HTR-8/SVneo (cell line): ENCODE results near the gene ARHGAP32.

Experiments used
- DNase-seq: peaks from one replicate; pipeline ENCODE4 v3.0.0; 2011; ENCODE audit warnings: low spot score, mixed read lengths; ENCODE audit not compliant: insufficient read length
- FAIRE-seq: peaks from 2 replicates; lab custom pipeline; 2011; peaks lifted over from hg19 to GRCh38; lab: Jason Lieb, UNC

ARHGAP32 gene

DNA sequence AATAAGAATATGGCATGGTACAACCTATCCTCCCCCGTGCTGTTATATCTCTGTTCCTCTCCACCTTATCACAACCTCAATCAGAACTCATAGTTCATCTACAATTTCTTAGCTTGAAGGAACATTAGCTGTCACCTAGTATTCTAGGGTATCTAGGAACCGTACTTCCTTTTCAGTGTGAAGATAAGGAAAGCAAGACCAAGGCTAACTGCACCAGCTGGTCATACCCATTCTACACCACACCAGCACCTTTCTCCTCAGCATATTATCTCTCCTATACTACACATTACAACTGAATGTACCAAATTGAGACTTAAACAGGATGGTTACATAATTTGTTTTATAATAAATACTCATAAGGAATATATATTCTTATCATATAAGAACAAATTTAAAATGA is 73.1 kb downstream of the ARHGAP32 start:
- FAIRE-seq (no peak), DNase-seq (no peak)

DNA sequence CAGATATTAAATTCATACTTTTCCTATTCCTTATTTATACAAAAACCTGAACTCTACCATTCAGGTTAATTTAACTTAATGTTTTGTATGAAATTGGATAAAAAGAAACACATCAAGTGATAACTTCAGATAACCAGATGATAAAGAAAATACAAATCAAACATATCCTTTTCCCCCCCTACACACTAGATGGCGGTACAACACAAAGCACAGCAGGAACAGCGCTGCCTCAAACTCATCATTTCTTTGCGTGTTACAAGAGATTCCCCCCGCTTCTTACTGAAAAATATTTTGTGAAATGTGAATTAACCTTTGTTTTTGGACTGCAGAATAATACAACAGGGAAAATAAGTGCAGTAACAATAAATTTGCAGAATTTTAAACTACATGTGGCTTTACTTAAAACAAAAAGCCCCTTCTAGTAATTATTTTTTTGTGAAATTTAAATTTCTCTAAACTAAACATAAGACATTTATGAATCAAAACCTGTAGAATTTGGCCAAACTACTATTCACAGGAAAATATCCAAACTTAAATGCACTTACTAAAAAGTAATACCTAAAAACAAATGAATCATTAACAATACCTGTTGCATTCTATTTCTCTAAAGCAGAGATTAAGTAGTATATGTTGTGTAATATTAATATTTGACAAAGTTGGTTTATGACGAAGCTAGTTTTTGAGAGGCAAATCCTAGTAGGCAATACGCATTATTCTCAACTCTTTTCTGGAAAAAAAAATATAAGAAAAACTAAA is 74.4 kb downstream of the ARHGAP32 start:
- DNase-seq (peak; percentile 2), FAIRE-seq (no peak)

GRCh38 chr11:129115652-129116586 is 76.2 kb downstream of the ARHGAP32 start:
- FAIRE-seq (no peak), DNase-seq (no peak)

DNA sequence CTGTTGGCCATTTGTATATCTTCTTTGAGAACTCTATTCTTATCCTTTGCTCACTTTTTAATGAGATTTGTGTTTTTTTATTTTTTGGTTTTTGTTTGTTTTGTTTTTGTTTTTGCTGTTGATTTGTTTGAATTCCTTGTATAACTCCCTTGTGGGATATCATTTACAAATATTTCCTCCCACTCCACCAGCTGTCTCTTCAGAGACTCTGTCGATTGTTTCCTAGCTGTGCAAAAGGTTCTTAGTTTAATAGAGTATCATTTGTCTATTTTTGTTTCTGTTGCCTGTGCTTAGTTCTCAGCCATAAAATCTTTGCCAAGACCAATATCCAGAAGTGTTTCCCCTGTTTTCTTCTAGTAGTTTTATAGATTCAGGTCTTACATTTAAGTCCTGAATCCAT is 82.4 kb downstream of the ARHGAP32 start:
- no peak for FAIRE-seq
- DNase-seq = no peak

DNA sequence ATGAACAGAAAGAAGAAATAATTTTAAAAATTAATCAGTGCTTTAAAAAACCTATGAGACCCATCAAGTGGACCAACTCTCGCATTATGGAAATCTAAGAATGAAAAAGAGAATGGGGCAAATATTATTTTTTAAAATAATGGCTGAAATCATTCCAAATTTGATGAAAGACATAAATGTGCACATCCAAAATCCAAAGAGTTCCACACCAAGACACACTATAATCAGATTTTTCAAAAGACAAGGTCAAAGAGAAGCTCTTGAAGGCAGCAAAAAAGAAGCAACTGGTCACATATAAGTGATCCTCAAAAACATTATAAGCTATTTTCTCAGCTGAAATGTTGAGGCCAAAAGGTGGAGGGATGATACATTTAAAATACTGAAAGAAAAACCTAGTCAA is 85.3 kb downstream of the ARHGAP32 start:
- no peak for FAIRE-seq
- DNase-seq = no peak

DNA sequence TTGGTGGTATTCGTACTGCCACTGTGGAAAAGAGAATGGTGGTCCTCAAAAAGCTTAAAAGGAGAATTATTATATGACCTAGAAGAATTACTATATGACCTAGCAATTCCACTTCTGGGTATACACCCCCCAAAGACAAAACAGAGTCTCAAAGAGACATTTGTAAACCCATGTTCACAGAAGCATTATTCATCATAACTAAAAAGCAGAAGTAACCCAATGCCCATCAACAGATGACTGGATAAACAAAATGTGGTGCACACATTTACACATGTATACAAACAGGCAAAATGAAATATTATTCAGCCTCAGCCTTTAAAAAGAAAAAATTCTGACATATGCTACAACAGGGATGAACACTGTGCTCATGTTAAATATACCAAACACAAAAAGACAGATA is 89.4 kb downstream of the ARHGAP32 start:
- no peak for DNase-seq
- FAIRE-seq = no peak

DNA sequence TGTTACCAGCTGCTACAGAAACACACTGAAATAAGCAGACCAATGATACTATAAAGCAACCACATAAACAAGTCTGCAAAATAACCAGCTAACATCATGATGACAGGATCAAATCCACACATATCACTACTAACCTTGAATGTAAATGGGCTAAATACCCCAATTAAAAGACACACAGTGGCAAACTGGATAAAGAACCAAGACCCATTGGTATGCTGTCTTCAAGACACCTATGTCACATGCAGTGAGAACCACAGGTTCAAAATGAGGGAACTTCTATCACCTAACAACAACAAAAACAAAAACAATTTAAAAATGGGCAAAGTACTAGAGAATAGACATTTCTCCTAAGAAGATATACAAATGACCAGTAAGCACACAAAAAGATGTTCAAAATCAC is 89.9 kb downstream of the ARHGAP32 start:
- no peak for DNase-seq
- FAIRE-seq = no peak

DNA sequence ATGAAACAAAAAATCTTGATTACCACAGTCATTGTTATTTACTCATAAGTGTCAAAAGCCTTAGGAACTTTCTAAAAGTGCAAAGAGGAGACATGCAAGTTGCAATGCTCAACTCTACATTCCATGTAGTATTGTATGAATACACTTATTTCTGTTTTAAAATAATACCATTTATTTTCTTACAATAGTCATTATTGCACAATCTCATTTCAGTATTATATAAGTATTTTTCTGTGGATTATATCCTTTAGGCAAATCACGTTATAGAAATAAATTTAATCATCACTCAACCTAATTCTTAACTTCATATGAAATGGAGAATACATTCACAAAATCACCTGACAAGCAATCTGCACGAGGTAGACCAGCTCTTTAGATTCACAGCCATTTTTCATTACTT is 98.8 kb downstream of the ARHGAP32 start:
- DNase-seq (no peak), FAIRE-seq (no peak)

DNA sequence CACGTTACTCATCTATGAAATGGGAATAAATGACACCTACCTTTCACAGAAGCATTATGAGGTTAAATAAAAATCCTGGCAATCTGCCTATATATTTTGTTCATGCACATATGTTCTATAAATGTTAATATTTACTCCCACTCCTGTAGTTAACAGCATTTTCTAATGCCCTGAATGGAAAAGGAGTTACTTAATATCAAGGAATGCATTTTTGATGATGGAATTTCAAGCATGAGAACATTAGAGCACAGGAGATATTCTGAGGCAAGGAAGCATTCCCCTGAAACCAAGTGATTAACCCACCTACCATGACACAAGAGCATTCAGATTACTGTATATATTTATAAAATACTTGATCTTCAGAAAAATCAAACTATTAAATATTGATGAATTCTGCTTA is 102.1 kb downstream of the ARHGAP32 start:
- no peak for FAIRE-seq
- no peak for DNase-seq

GRCh38 chr11:129089279-129089678 is 102.8 kb downstream of the ARHGAP32 start:
- no peak for FAIRE-seq
- no peak for DNase-seq

GRCh38 chr11:129086976-129087375 is 105.1 kb downstream of the ARHGAP32 start:
- FAIRE-seq (no peak), DNase-seq (no peak)

DNA sequence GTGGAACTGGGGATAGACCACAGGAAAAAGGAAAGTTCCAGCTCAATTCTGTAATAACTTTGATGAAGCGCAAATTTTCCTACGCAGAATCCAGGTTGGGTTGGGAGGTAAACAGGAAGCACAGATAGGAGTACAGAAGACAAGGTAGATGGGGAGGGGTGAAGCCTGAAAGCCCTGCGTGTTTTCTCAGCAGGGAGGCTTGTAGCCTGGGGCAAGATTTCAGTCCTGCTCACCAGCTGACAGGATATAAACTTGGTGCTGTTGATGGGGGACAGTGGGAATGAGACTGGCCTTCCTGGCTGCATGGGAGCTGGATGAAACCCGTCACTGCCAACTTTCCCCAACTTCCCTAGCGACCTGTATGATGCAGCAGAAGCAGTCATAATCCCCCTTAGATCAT is 114.9 kb downstream of the ARHGAP32 start:
- FAIRE-seq (no peak), DNase-seq (no peak)

DNA sequence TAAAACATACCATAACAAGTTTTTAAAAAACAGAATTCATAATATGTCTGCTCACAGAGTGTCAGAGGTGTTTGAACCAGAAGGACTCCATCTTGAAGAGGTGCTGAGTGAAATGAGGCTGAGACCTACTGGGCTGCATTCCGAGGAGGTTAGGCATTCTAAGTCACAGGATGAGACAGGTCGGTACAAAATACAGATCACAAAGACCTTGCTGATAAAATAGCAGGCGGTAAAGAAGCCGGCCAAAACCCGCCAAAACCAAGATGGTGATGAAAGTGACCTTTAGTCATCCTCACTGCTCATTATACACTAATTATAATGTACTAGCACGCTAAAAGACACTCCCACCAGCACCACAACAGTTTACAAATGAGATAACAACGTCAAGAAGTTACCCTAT is 116.4 kb downstream of the ARHGAP32 start:
- FAIRE-seq (no peak), DNase-seq (no peak)

- FAIRE-seq (no peak), DNase-seq (no peak)
These were observed 124.7 kb downstream of the ARHGAP32 start for GRCh38 chr11:129067454-129067853.

DNA sequence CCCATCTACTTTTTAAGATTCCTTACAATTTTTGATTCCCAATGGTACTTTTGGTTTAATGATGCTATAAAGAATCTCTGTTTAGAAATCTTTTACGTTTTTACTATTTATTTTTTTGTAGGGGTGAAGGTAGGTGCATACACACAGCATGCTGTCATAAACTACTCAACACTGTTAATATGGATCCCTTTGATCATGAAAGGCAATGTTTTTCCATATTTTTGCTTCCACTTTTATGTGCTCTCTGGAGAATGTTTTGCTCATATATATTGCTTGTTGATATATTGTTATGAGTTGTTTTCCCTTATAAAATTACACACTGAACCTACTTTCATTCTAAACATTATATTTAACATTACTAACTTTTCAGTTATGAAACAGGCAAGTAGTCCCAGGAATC is 125.9 kb downstream of the ARHGAP32 start:
- DNase-seq (no peak), FAIRE-seq (no peak)

DNA sequence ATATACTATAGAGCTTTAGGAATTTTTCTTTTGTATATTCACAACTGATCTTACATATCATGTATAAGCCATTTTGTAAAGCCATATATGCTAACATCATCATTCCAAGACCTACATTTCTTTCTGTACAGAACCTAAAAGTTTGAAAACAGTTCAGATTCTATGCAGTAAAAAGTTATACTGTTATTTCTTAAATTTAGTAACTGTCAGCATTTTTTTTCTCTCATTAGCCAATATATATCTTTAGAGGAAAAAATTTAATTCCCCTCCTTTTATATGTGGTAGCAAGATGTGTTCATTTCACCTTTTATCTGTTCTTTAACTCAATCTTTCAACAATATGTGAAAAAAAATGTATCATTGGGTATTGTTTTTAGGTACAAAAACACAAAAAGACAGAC is 129.0 kb downstream of the ARHGAP32 start:
- FAIRE-seq = no peak
- no peak for DNase-seq

DNA sequence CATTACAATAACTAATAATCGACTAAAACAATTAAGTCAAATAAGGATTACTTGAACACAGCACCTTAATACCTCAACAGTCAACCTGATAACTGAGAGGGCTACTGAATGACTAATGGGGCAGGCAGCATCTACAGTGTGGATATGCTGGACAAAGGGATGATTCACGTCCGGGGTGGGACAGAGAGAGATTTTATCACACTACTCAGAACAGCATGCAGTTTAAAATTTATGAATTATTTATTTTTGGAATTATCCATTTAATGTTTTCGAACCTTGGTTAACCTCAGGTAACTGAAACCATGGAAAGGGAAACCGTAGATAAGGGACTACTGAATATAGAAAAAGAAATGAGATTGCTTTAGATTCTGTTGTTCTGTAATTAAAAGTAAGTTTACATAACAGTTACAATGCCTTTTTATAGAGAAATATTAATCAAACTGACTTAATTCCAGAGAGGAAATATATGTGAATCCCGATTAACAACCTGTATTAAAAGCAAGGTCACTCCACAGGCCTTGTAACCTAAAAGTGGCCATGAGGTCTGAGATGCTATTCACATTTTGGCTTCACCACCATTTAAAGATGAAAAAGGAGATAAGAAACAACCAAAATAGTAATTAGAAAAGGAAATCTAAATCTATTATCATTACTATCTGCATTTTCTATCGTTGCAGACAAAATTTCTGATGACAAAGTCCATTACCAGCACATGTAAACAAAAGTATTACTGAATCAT is 130.5 kb downstream of the ARHGAP32 start:
- no peak for FAIRE-seq
- DNase-seq = peak; percentile 3

- DNase-seq (no peak), FAIRE-seq (no peak)
These were observed 135.2 kb downstream of the ARHGAP32 start for GRCh38 chr11:129056916-129057315.

DNA sequence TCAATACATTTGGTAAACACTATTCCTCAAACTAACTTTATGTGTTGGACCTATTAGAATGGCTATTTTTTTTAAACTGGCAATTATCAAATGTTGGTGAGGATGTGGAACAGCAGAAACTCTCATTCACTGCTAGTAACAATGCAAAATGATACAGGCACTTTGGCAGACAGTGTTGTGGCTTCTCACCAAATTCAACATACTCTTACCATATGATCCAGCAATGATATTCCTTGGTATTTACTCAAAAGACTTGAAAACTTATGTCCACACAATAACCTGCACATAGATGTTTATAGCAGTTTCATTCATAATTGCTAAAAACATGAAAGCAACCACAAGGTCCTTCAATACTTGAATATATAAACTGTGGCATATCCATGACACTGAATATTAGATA is 136.9 kb downstream of the ARHGAP32 start:
- no peak for FAIRE-seq
- no peak for DNase-seq

DNA sequence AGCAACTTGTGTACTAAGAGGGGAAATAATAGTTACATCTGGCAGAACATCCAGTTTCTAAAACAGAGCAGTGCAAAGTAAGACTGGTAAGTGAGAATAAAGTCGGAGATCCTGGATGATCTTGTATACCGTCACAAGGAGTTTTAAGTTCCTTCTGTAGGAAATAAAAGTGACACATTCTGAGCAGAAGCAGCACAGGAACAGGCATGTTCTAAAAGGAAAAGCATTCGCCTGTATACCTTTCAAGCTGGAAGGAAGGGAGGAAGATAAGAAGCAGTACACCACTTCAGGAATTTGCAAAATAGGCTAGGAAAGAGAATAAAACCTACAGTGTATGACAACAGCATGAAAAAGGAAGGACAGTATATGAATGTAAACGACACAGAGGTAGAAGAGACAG is 143.2 kb downstream of the ARHGAP32 start:
- no peak for FAIRE-seq

DNA sequence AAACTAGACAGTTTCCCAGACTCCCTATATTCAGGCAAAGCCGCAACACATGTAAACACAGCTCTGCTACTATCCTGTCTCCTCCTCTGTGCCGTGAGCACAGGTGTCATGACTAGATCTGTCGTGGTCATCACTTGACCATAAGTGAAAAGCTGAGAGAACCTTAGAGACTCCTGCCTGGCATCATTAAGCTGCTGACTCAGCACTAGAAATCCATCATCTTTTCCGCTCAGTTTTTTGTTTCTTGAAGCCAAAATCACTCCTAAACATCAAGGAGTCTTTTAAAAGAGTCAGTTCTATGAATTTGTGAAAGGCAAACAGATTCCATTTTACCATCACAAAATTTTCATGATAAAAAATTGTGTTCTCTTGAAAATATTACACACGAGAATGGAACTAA is 147.0 kb downstream of the ARHGAP32 start:
- no peak for DNase-seq
- no peak for FAIRE-seq

More for the DNA sequence above, 143.2 kb downstream of the ARHGAP32 start:
- no peak for DNase-seq
